Fibroblast of villous mesenchyme (primary cell): Measurements from ENCODE around the gene DPF3. TPM values are rescaled to one million over a fixed set of nuclear protein-coding genes. Genes with fewer than 3 reads are reported as not detected.

Source experiments
- DNase-seq: peaks from one replicate; pipeline ENCODE4 v3.0.0-alpha.2; 2010; ENCODE audit warnings: low read depth
- H3K4me3 ChIP-seq: 2 replicates; pipeline ENCODE4 v1.5.1; 2011; ENCODE audit warnings: low read depth, mild to moderate bottlenecking, low read length
- total RNA-seq: library from RNA; depleted of rRNA; stranded (reverse); fragments of >200 nt; gene quantifications from 2 replicates; pipeline ENCODE4 v1.2.3, GENCODE V29; 2012
- TF ChIP-seq, protein P1 (sequence below): IDR thresholded peaks from 2 replicates; pipeline ENCODE4 v1.5.1; 2012; ENCODE audit warnings: low read depth, mild to moderate bottlenecking, low read length; ENCODE audit not compliant: insufficient read depth

DPF3 gene
- total RNA-seq, 1 donor, result 10.4 TPM

DNA sequence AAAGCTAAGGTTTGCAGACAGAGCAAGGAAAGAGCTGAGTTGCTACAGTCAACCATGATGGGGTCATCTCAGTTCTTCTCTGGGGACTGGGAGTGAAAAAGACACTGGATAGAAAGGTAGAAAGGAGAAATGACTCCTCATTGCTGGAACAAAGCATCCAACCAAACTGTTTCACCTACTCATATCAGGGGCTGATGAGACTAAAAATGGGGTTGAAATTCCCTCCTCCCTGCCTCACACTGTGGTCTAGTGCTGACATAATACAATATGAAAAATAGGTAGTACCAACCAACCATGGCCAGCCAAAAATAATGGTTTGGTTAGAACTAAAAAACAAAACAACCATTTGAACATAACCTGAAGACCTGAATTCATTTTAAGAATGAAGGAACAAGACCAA, 220.7 kb downstream of the DPF3 start:
- no peak overlapping the region for H3K4me3 ChIP-seq
- DNase-seq, result no peak
- TF ChIP-seq, protein P1, sequence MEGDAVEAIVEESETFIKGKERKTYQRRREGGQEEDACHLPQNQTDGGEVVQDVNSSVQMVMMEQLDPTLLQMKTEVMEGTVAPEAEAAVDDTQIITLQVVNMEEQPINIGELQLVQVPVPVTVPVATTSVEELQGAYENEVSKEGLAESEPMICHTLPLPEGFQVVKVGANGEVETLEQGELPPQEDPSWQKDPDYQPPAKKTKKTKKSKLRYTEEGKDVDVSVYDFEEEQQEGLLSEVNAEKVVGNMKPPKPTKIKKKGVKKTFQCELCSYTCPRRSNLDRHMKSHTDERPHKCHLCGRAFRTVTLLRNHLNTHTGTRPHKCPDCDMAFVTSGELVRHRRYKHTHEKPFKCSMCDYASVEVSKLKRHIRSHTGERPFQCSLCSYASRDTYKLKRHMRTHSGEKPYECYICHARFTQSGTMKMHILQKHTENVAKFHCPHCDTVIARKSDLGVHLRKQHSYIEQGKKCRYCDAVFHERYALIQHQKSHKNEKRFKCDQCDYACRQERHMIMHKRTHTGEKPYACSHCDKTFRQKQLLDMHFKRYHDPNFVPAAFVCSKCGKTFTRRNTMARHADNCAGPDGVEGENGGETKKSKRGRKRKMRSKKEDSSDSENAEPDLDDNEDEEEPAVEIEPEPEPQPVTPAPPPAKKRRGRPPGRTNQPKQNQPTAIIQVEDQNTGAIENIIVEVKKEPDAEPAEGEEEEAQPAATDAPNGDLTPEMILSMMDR, result no peak

DNA sequence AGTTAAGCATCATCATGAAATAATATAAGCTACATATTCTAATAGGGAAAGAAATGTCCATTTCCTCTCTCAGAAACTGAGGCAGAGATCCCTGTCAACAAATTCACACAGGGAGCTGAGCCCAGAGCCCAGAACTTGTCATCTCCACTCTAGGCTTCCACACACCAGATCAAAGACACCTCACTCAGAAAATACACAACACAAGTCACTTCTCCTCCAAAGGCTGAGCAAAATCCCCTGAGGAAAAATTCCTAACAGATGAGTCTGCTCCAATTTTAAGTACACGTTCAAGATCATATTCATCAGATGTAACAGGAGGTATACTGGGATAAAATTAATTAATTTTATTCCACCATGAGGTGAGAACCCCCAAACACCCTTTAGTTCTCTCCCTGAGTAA, 227.3 kb downstream of the DPF3 start:
- no peak overlapping the region for H3K4me3 ChIP-seq
- TF ChIP-seq, protein P1, result no peak
- DNase-seq, result peak; percentile 58

DNA sequence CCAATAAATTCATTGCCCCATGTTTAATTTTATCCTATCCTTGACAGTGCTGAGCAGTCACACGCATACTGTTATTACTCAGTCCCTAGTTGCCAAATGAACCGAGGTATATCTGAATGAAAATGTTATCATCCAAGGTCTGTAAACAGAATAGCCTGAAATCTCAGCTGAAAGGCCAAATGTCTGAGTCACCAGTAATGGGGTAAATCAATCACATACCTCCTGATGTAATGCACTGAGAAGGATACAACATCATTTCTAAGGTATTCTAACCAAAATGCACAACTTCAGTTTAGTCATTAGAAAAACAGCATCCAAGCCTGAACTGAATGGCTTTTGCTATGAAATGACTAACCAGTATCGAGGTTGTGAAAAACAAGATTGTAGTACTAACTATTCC, 228.6 kb downstream of the DPF3 start:
- TF ChIP-seq, protein P1, result no peak
- DNase-seq, result peak; percentile 87
- no peak overlapping the region for H3K4me3 ChIP-seq

DNA sequence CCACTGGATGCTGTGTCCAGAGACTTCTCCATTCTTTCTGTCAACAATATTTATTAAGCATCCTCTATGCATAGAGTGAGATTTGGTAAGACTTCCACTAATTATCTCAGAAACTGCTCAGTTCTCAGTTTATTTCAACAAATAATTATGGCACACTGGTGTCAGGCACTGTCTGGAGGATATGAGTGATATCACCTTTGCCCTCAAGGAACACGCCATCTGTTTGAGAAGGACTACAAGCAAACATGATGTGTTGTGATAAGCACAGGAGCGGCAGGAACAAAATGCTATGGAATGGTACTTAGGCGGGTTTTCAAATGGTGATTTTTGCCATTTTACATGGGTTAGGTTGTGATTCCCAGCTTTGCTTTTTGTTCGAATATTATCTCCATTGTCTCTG, 229.2 kb downstream of the DPF3 start:
- DNase-seq, result peak; percentile 12
- TF ChIP-seq, protein P1, result no peak
- no peak overlapping the region for H3K4me3 ChIP-seq

DNA sequence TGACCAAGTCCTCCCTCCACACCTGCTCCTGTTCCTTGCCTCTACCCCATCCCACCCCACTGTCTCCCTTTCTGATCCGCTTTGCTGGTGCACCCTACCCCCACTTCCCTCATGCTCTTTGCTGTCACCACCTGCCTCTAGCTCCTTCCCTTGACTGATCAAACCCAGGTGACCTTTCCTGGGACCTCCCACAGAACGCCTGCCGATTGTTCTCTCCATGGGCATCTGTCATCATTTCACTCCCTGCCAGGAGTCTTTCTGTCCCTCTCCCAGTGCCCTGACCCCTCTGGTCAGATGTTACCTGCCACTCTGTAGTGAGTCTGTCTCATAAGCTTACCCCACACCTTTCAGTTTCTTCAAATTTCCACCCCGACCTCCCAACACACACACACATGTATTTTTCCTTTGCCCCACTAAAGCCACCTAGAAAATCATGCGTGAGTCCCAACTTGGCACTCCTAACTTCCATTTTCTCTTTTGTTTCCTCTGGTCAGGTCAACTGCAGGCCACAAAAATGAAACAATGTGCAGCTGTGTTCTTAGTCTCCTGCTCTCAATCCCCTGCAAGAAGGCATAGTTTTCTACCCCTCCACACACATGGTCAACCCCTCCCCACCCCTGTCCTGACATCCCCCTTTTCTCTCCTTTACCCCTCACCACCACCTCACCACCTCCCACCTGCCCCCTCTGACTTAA, 229.8 kb downstream of the DPF3 start:
- TF ChIP-seq, protein P1, result no peak
- H3K4me3 ChIP-seq, result no peak overlapping the region
- peak; percentile 19 for DNase-seq

DNA sequence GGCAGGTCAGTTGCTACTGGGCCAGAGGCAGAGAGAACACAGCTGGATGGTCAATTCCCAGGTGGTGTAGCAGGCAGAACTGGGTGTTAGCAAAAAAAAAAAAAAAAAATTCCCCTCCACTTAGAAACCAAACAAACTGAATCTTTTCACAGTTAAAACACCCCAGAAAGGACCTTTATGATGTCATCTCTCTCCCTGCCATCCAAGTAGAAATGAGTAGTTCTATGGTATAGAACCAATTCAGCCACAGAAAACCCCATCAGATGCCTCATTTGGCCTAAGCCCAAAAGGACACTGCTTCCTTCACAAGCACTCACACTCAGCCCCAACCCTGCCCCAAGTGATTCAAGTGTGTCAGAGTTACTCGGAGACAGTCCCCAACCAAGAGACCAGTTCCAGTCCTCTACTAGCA, 230.8 kb downstream of the DPF3 start:
- TF ChIP-seq, protein P1, result no peak
- no peak overlapping the region for H3K4me3 ChIP-seq
- DNase-seq, result no peak

DNA sequence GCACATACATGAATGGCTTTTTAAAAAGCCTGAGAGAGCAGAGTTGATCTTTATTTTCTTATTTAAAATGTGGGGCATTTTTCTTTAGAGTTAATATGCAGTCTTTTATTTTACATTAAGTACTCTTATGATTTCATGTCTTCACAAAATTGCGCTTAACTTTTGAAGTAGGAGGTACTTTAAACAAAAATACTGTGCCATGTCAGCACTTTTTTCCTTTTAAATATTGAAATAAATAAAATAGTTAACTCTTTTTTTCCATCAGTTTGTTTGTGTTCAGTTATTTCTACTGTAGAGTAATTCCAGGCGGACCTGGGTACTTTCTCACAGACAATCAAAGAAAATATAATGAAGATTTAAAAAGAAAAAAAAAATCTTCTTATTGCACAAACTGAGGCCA, 231.7 kb downstream of the DPF3 start:
- TF ChIP-seq, protein P1, result no peak
- DNase-seq, result no peak
- H3K4me3 ChIP-seq, result no peak overlapping the region
